ENCODE results near the gene ULK1.
"Not testable (repeated sequence)": the region's sequence is repeated elsewhere in the genome, so short reads cannot be mapped to it uniquely, and the experiment has no call there.

Gene ULK1

GRCh38 chr12:131882804-131883520 lies 11.5 kb upstream of the ULK1 start:
- H3K4me3 ChIP-seq (ENCODE audit: low read depth, low read length) = no peak overlapping the region
- TF ChIP-seq CTCF (conservative IDR thresholded peaks at IDR 0.05; ENCODE audit: low read depth, low read length) = no peak
- DNase-seq (ENCODE audit: low read depth) = no peak

GRCh38 chr12:131883521-131883900 lies 10.9 kb upstream of the ULK1 start:
- DNase-seq (ENCODE audit: low read depth) = no peak
- H3K4me3 ChIP-seq (ENCODE audit: low read depth, low read length) = no peak overlapping the region
- TF ChIP-seq CTCF (conservative IDR thresholded peaks at IDR 0.05; ENCODE audit: low read depth, low read length) = no peak

- DNase-seq (ENCODE audit: low read depth); H3K4me3 ChIP-seq (ENCODE audit: low read depth, low read length): not testable (repeated sequence)
These were observed 9.3 kb upstream of the ULK1 start for GRCh38 chr12:131885076-131885475.

GRCh38 chr12:131885543-131886057 lies 8.8 kb upstream of the ULK1 start:
- no peak for DNase-seq (ENCODE audit: low read depth)
- no peak for TF ChIP-seq CTCF (conservative IDR thresholded peaks at IDR 0.05; ENCODE audit: low read depth, low read length)
- no peak overlapping the region for H3K4me3 ChIP-seq (ENCODE audit: low read depth, low read length)

GRCh38 chr12:131891722-131892121 lies 2.7 kb upstream of the ULK1 start:
- not testable (repeated sequence) for DNase-seq (ENCODE audit: low read depth); H3K4me3 ChIP-seq (ENCODE audit: low read depth, low read length)

- DNase-seq (ENCODE audit: low read depth) = no peak
- H3K4me3 ChIP-seq (ENCODE audit: low read depth, low read length) = no peak overlapping the region
- TF ChIP-seq CTCF (conservative IDR thresholded peaks at IDR 0.05; ENCODE audit: low read depth, low read length) = no peak
These were observed 1.5 kb upstream of the ULK1 start for GRCh38 chr12:131892711-131893604.

GRCh38 chr12:131893605-131894312 lies 663 bp upstream of the ULK1 start:
- no peak for DNase-seq (ENCODE audit: low read depth)
- no peak for TF ChIP-seq CTCF (conservative IDR thresholded peaks at IDR 0.05; ENCODE audit: low read depth, low read length)
- peak overlapping the region; percentile 32 for H3K4me3 ChIP-seq (ENCODE audit: low read depth, low read length)

Data from choroid plexus epithelial cell (primary cell).